ENCODE measurements around the gene MACC1. TPM values are rescaled to one million over a fixed set of nuclear protein-coding genes. Genes with fewer than 3 reads are reported as not detected.

The MACC1 gene
- polyA plus RNA-seq, 2 donors = 4.9 to 5.6 TPM

GRCh38 chr7:20232848-20233247, 15.7 kb upstream of the MACC1 start:
- no peak overlapping the region for H3K4me3 ChIP-seq (ENCODE audit: low read depth in 1 of 2, low read length in 2 of 2)

GRCh38 chr7:20229646-20230500, 12.7 kb upstream of the MACC1 start:
- 66 to 68% methylated on average over 7 of the region's 7 CpGs for WGBS, 2 donors
- H3K27ac ChIP-seq (ENCODE audit: low read depth in 2 of 2, low read length in 1 of 2) = no peak overlapping the region
- H3K27me3 ChIP-seq (ENCODE audit: control insufficient read depth in 1 of 2, insufficient read depth in 2 of 2, low read length in 2 of 2) = no peaks in the 10 kb centered on the region
- H3K9me3 ChIP-seq (ENCODE audit: control insufficient read depth in 2 of 2, insufficient read depth in 1 of 2, low read depth in 1 of 2, low read length in 1 of 2) = no peaks in the 10 kb centered on the region
- no peaks in the 10 kb centered on the region for H3K36me3 ChIP-seq (ENCODE audit: control insufficient read depth in 2 of 2, insufficient read depth in 2 of 2, low read length in 1 of 2)
- H3K4me3 ChIP-seq (ENCODE audit: low read depth in 1 of 2, low read length in 2 of 2) = no peak overlapping the region
- no peaks in the 10 kb centered on the region for H3K4me1 ChIP-seq (ENCODE audit: control insufficient read depth in 2 of 2, insufficient read depth in 2 of 2, low read length in 1 of 2)

More at GRCh38 chr7:20232848-20233247, 15.7 kb upstream of the MACC1 start:
- Histone ChIP-seq H3K36me3 (ENCODE audit: control insufficient read depth in 2 of 2, insufficient read depth in 2 of 2, low read length in 1 of 2) (no peaks in the 10 kb centered on the region), H3K27me3 (ENCODE audit: control insufficient read depth in 1 of 2, insufficient read depth in 2 of 2, low read length in 2 of 2) (no peaks in the 10 kb centered on the region), H3K4me1 (ENCODE audit: control insufficient read depth in 2 of 2, insufficient read depth in 2 of 2, low read length in 1 of 2) (no peaks in the 10 kb centered on the region), H3K27ac (ENCODE audit: low read depth in 2 of 2, low read length in 1 of 2) (no peak overlapping the region), H3K9me3 (ENCODE audit: control insufficient read depth in 2 of 2, insufficient read depth in 1 of 2, low read depth in 1 of 2, low read length in 1 of 2) (no peaks in the 10 kb centered on the region)
- WGBS, 2 donors = 93 to 100% methylated on average over 1 of the region's 1 CpG

- WGBS, 2 donors = 67 to 87% methylated on average over 3 of the region's 3 CpGs
- no peaks in the 10 kb centered on the region for H3K36me3 ChIP-seq (ENCODE audit: control insufficient read depth in 2 of 2, insufficient read depth in 2 of 2, low read length in 1 of 2)
- no peaks in the 10 kb centered on the region for H3K27me3 ChIP-seq (ENCODE audit: control insufficient read depth in 1 of 2, insufficient read depth in 2 of 2, low read length in 2 of 2)
- H3K4me3 ChIP-seq (ENCODE audit: low read depth in 1 of 2, low read length in 2 of 2) = no peak overlapping the region
- H3K9me3 ChIP-seq (ENCODE audit: control insufficient read depth in 2 of 2, insufficient read depth in 1 of 2, low read depth in 1 of 2, low read length in 1 of 2) = no peaks in the 10 kb centered on the region
- no peak overlapping the region for H3K27ac ChIP-seq (ENCODE audit: low read depth in 2 of 2, low read length in 1 of 2)
- H3K4me1 ChIP-seq (ENCODE audit: control insufficient read depth in 2 of 2, insufficient read depth in 2 of 2, low read length in 1 of 2) = no peaks in the 10 kb centered on the region
These were observed 11.9 kb upstream of the MACC1 start for GRCh38 chr7:20229081-20229480.

- Histone ChIP-seq H3K36me3 (ENCODE audit: control insufficient read depth in 2 of 2, insufficient read depth in 2 of 2, low read length in 1 of 2) (no peaks in the 10 kb centered on the region), H3K27ac (ENCODE audit: low read depth in 2 of 2, low read length in 1 of 2) (no peak overlapping the region), H3K9me3 (ENCODE audit: control insufficient read depth in 2 of 2, insufficient read depth in 1 of 2, low read depth in 1 of 2, low read length in 1 of 2) (no peaks in the 10 kb centered on the region), H3K4me1 (ENCODE audit: control insufficient read depth in 2 of 2, insufficient read depth in 2 of 2, low read length in 1 of 2) (no peaks in the 10 kb centered on the region), H3K4me3 (ENCODE audit: low read depth in 1 of 2, low read length in 2 of 2) (no peak overlapping the region), H3K27me3 (ENCODE audit: control insufficient read depth in 1 of 2, insufficient read depth in 2 of 2, low read length in 2 of 2) (no peaks in the 10 kb centered on the region)
These were observed 11.5 kb upstream of the MACC1 start for GRCh38 chr7:20228654-20229053.

- 60 to 72% methylated on average over 2 of the region's 2 CpGs for WGBS, 2 donors
- no peaks in the 10 kb centered on the region for H3K27me3 ChIP-seq (ENCODE audit: control insufficient read depth in 1 of 2, insufficient read depth in 2 of 2, low read length in 2 of 2)
These were observed 10.2 kb upstream of the MACC1 start for GRCh38 chr7:20227291-20227795.

GRCh38 chr7:20226860-20227259, 9.7 kb upstream of the MACC1 start:
- H3K36me3 ChIP-seq (ENCODE audit: control insufficient read depth in 2 of 2, insufficient read depth in 2 of 2, low read length in 1 of 2) = no peaks in the 10 kb centered on the region
- H3K27ac ChIP-seq (ENCODE audit: low read depth in 2 of 2, low read length in 1 of 2) = no peak overlapping the region
- H3K9me3 ChIP-seq (ENCODE audit: control insufficient read depth in 2 of 2, insufficient read depth in 1 of 2, low read depth in 1 of 2, low read length in 1 of 2) = no peaks in the 10 kb centered on the region
- H3K4me3 ChIP-seq (ENCODE audit: low read depth in 1 of 2, low read length in 2 of 2) = no peak overlapping the region
- WGBS, 2 donors = 0 to 42% methylated on average over 1 of the region's 1 CpG
- H3K4me1 ChIP-seq (ENCODE audit: control insufficient read depth in 2 of 2, insufficient read depth in 2 of 2, low read length in 1 of 2) = no peaks in the 10 kb centered on the region
- H3K27me3 ChIP-seq (ENCODE audit: control insufficient read depth in 1 of 2, insufficient read depth in 2 of 2, low read length in 2 of 2) = no peaks in the 10 kb centered on the region

More at GRCh38 chr7:20227291-20227795, 10.2 kb upstream of the MACC1 start:
- no peaks in the 10 kb centered on the region for H3K4me1 ChIP-seq (ENCODE audit: control insufficient read depth in 2 of 2, insufficient read depth in 2 of 2, low read length in 1 of 2)
- H3K27ac ChIP-seq (ENCODE audit: low read depth in 2 of 2, low read length in 1 of 2) = no peak overlapping the region
- no peaks in the 10 kb centered on the region for H3K36me3 ChIP-seq (ENCODE audit: control insufficient read depth in 2 of 2, insufficient read depth in 2 of 2, low read length in 1 of 2)
- H3K9me3 ChIP-seq (ENCODE audit: control insufficient read depth in 2 of 2, insufficient read depth in 1 of 2, low read depth in 1 of 2, low read length in 1 of 2) = no peaks in the 10 kb centered on the region
- no peak overlapping the region for H3K4me3 ChIP-seq (ENCODE audit: low read depth in 1 of 2, low read length in 2 of 2)

- H3K27me3 ChIP-seq (ENCODE audit: control insufficient read depth in 1 of 2, insufficient read depth in 2 of 2, low read length in 2 of 2) = no peaks in the 10 kb centered on the region
- no peaks in the 10 kb centered on the region for H3K36me3 ChIP-seq (ENCODE audit: control insufficient read depth in 2 of 2, insufficient read depth in 2 of 2, low read length in 1 of 2)
- WGBS, 2 donors = 81 to 86% methylated on average over 2 of the region's 2 CpGs
- no peaks in the 10 kb centered on the region for H3K9me3 ChIP-seq (ENCODE audit: control insufficient read depth in 2 of 2, insufficient read depth in 1 of 2, low read depth in 1 of 2, low read length in 1 of 2)
- H3K4me1 ChIP-seq (ENCODE audit: control insufficient read depth in 2 of 2, insufficient read depth in 2 of 2, low read length in 1 of 2) = no peaks in the 10 kb centered on the region
- H3K27ac ChIP-seq (ENCODE audit: low read depth in 2 of 2, low read length in 1 of 2) = no peak overlapping the region
- no peak overlapping the region for H3K4me3 ChIP-seq (ENCODE audit: low read depth in 1 of 2, low read length in 2 of 2)
These were observed 8.2 kb upstream of the MACC1 start for GRCh38 chr7:20225384-20225783.

- no peaks in the 10 kb centered on the region for H3K9me3 ChIP-seq (ENCODE audit: control insufficient read depth in 2 of 2, insufficient read depth in 1 of 2, low read depth in 1 of 2, low read length in 1 of 2)
- no peak overlapping the region for H3K27ac ChIP-seq (ENCODE audit: low read depth in 2 of 2, low read length in 1 of 2)
- H3K36me3 ChIP-seq (ENCODE audit: control insufficient read depth in 2 of 2, insufficient read depth in 2 of 2, low read length in 1 of 2) = no peaks in the 10 kb centered on the region
- no peak overlapping the region for H3K4me3 ChIP-seq (ENCODE audit: low read depth in 1 of 2, low read length in 2 of 2)
- H3K4me1 ChIP-seq (ENCODE audit: control insufficient read depth in 2 of 2, insufficient read depth in 2 of 2, low read length in 1 of 2) = no peaks in the 10 kb centered on the region
- no peaks in the 10 kb centered on the region for H3K27me3 ChIP-seq (ENCODE audit: control insufficient read depth in 1 of 2, insufficient read depth in 2 of 2, low read length in 2 of 2)
These were observed 6.8 kb upstream of the MACC1 start for GRCh38 chr7:20224025-20224424.

GRCh38 chr7:20223356-20223755, 6.2 kb upstream of the MACC1 start:
- 94 to 95% methylated on average over 5 of the region's 5 CpGs for WGBS, 2 donors

More at GRCh38 chr7:20223356-20223755, 6.2 kb upstream of the MACC1 start:
- Histone ChIP-seq H3K27me3 (ENCODE audit: control insufficient read depth in 1 of 2, insufficient read depth in 2 of 2, low read length in 2 of 2) (no peaks in the 10 kb centered on the region), H3K36me3 (ENCODE audit: control insufficient read depth in 2 of 2, insufficient read depth in 2 of 2, low read length in 1 of 2) (no peaks in the 10 kb centered on the region), H3K4me1 (ENCODE audit: control insufficient read depth in 2 of 2, insufficient read depth in 2 of 2, low read length in 1 of 2) (no peaks in the 10 kb centered on the region), H3K4me3 (ENCODE audit: low read depth in 1 of 2, low read length in 2 of 2) (no peak overlapping the region), H3K9me3 (ENCODE audit: control insufficient read depth in 2 of 2, insufficient read depth in 1 of 2, low read depth in 1 of 2, low read length in 1 of 2) (no peaks in the 10 kb centered on the region), H3K27ac (ENCODE audit: low read depth in 2 of 2, low read length in 1 of 2) (no peak overlapping the region)
